SU-DHL-6 (cell line): ENCODE measurements around the gene TM4SF1.
"Not testable (repeated sequence)": the region's sequence is repeated elsewhere in the genome, so short reads cannot be mapped to it uniquely, and the experiment has no call there.

Experiments
- H2AFZ ChIP-seq: fragments of 200-600 bp; sonication (generic); 2 replicates; pipeline ENCODE4 v1.6.1; 2014; ENCODE audit warnings: low read depth, mild to moderate bottlenecking, moderate library complexity, mixed read lengths, antibody characterized with exemption, low read length; ENCODE audit not compliant: severe bottlenecking
- H3F3A ChIP-seq: fragments of 200-600 bp; shearing (Covaris generic); 2 replicates; pipeline ENCODE4 v1.6.0; 2016; ENCODE audit warnings: antibody characterized with exemption, mild to moderate bottlenecking; ENCODE audit not compliant: insufficient read depth
- H3K27ac ChIP-seq: fragments of 200-600 bp; sonication (generic); 2 replicates; pipeline ENCODE4 v1.5.1; 2016; ENCODE audit warnings: low read depth, mild to moderate bottlenecking, low read length, moderate library complexity, mixed read lengths
- H3K27me3 ChIP-seq: fragments of 200-600 bp; sonication (generic), shearing (Covaris generic); 2 replicates; pipeline ENCODE4 v1.6.0; 2014; ENCODE audit warnings: mild to moderate bottlenecking, low read length
- H3K36me3 ChIP-seq: fragments of 200-600 bp; sonication (generic); 2 replicates; pipeline ENCODE4 v1.6.1; 2014; ENCODE audit warnings: mild to moderate bottlenecking, low read length, mixed read lengths
- H3K4me2 ChIP-seq: fragments of 300-600, 200-600 bp; shearing (Covaris generic), sonication (generic); 2 replicates; pipeline ENCODE4 v1.6.0; 2014; ENCODE audit warnings: low read length, low read depth, mild to moderate bottlenecking; ENCODE audit not compliant: poor library complexity, severe bottlenecking
- H3K4me3 ChIP-seq: fragments of 200-600 bp; sonication (generic); 2 replicates; pipeline ENCODE4 v1.5.1; 2014; ENCODE audit warnings: antibody characterized with exemption, low read length, mild to moderate bottlenecking, mixed read lengths; ENCODE audit not compliant: insufficient read depth, poor library complexity, severe bottlenecking
- H3K79me2 ChIP-seq: fragments of 200-600 bp; sonication (generic); 2 replicates; pipeline ENCODE4 v1.6.1; 2014; ENCODE audit warnings: mild to moderate bottlenecking, low read length, moderate library complexity; ENCODE audit not compliant: insufficient read depth
- H3K9ac ChIP-seq: fragments of 200-600 bp; sonication (generic); 2 replicates; pipeline ENCODE4 v1.7.0; 2014; ENCODE audit warnings: mild to moderate bottlenecking, low read length
- H3K9me2 ChIP-seq: fragments of 200-600 bp; sonication (generic); replicated peaks from 2 replicates; pipeline ENCODE4 v1.6.1; 2014; ENCODE audit warnings: low read length; ENCODE audit not compliant: insufficient read depth
- H3K9me3 ChIP-seq: fragments of 200-600 bp; sonication (generic); 2 replicates; pipeline ENCODE4 v1.6.1; 2014; ENCODE audit warnings: low read length, mixed read lengths; ENCODE audit not compliant: insufficient read depth
- H4K20me1 ChIP-seq: fragments of 200-600 bp; sonication (generic); 2 replicates; pipeline ENCODE4 v1.6.1; 2014; ENCODE audit warnings: low read depth, mild to moderate bottlenecking, antibody characterized with exemption, low read length, moderate library complexity, mixed read lengths
- EZH2phosphoT487 ChIP-seq: fragments of 200-600 bp; sonication (generic), shearing (Covaris generic); conservative IDR thresholded peaks from 2 replicates; pipeline ENCODE4 v1.6.1; 2018; ENCODE audit warnings: mild to moderate bottlenecking, antibody characterized with exemption, low read length, moderate library complexity, mixed read lengths
- TF ChIP-seq, protein P1 (sequence below): fragments of 200-600 bp; sonication (generic); IDR thresholded peaks from one replicate; pipeline ENCODE4 v1.5.1; 2017; ENCODE audit warnings: antibody characterized with exemption, mild to moderate bottlenecking, low read length, moderate library complexity; ENCODE audit not compliant: insufficient read depth, poor library complexity, severe bottlenecking

TM4SF1 gene

DNA sequence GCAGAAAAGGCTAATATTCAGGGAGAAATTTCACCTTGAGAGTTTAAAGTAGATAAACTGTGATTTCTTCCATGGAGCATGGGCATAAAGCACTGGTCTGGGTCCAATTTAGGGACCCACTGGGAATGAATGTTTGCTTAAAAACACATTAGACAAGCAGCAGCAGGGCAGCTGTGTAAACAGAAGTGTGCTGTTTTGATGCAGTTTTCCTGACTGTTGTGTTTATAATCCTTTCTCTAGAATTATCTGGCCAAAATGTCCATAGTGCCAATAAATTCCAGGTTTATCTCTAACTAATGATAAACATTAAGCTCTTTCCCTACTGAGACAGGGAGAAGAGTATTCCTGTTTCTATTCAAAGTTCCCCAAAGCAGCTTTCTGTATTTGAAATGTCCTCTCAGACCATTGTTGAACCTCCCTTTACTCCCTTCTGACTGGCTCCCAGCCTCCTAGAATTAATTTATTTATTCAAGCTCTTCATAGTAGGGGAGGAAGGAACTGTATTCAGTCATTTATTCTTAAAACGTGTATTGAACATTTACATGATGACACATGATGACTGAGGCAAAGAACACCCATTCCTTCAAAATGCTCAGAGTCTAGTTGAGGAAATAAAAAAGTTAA, 37.0 kb downstream of the TM4SF1 start:
- Histone ChIP-seq H3K9me2 (no peaks in the 10 kb centered on the region), H3K79me2 (no peaks in the 10 kb centered on the region), H3K27ac (no peak overlapping the region), H3K9ac (no peak overlapping the region), H3K4me3 (no peak overlapping the region), H3K9me3 (no peaks in the 10 kb centered on the region), H3K36me3 (no peaks in the 10 kb centered on the region), H3K27me3 (no peaks in the 10 kb centered on the region), H3F3A (no peaks in the 10 kb centered on the region), H4K20me1 (no peaks in the 10 kb centered on the region; the same call in 1 of the 2 replicates), H3K4me2 (no peak overlapping the region), H2AFZ (no peak overlapping the region)
- TF ChIP-seq, protein P1, sequence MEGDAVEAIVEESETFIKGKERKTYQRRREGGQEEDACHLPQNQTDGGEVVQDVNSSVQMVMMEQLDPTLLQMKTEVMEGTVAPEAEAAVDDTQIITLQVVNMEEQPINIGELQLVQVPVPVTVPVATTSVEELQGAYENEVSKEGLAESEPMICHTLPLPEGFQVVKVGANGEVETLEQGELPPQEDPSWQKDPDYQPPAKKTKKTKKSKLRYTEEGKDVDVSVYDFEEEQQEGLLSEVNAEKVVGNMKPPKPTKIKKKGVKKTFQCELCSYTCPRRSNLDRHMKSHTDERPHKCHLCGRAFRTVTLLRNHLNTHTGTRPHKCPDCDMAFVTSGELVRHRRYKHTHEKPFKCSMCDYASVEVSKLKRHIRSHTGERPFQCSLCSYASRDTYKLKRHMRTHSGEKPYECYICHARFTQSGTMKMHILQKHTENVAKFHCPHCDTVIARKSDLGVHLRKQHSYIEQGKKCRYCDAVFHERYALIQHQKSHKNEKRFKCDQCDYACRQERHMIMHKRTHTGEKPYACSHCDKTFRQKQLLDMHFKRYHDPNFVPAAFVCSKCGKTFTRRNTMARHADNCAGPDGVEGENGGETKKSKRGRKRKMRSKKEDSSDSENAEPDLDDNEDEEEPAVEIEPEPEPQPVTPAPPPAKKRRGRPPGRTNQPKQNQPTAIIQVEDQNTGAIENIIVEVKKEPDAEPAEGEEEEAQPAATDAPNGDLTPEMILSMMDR: no peak
- no peak for TF ChIP-seq EZH2phosphoT487

DNA sequence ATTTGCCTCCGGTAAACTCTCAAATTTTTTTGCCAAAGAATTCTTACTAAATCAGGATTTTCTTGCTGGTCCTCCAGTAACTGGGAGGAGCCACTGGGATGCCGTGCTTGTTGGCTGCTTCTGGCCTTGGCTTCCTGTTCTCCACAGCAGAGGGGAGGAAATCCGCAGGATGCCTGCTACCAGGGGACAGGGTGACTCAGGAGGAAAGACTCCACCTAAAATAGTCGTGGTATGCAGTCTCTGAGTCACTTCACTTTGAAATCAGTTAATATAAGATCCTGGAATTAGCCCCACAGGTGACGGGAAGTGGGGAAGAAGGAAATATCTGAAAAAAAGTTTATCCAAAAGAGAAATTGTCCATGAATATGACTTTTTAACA, 37.5 kb downstream of the TM4SF1 start:
- TF ChIP-seq EZH2phosphoT487: no peak
- TF ChIP-seq, protein P1: no peak
- H3K9ac ChIP-seq: no peak overlapping the region
- H3K27me3 ChIP-seq: no peaks in the 10 kb centered on the region
- no peaks in the 10 kb centered on the region for H3K9me3 ChIP-seq
- no peak overlapping the region for H3K27ac ChIP-seq
- H4K20me1 ChIP-seq: no peaks in the 10 kb centered on the region; the same call in 1 of the 2 replicates
- H3F3A ChIP-seq: no peaks in the 10 kb centered on the region
- H2AFZ ChIP-seq: no peak overlapping the region
- no peaks in the 10 kb centered on the region for H3K9me2 ChIP-seq
- H3K79me2 ChIP-seq: no peaks in the 10 kb centered on the region
- H3K36me3 ChIP-seq: no peaks in the 10 kb centered on the region
- no peak overlapping the region for H3K4me3 ChIP-seq
- H3K4me2 ChIP-seq: no peak overlapping the region

DNA sequence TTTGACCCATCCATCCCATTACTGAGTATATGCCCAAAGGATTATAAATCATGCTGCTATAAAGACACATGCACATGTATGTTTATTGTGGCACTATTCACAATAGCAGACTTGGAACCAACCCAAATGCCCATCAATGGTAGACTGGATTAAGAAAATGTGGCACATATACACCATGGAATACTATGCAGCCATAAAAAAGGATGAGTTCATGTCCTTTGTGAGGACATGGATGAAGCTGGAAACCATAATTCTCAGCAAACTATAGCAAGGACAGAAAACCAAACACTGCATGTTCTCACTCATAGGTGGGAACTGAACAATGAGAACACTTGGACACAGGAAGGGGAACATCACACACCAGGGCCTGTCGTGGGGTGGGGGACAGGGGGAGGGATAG, 40.0 kb downstream of the TM4SF1 start:
- H2AFZ ChIP-seq, H3K9ac ChIP-seq, H3K79me2 ChIP-seq, H3K27me3 ChIP-seq, H3K9me2 ChIP-seq, H3K4me2 ChIP-seq, H3F3A ChIP-seq, H4K20me1 ChIP-seq, H3K4me3 ChIP-seq, H3K9me3 ChIP-seq, H3K27ac ChIP-seq, H3K36me3 ChIP-seq: not testable (repeated sequence)

DNA sequence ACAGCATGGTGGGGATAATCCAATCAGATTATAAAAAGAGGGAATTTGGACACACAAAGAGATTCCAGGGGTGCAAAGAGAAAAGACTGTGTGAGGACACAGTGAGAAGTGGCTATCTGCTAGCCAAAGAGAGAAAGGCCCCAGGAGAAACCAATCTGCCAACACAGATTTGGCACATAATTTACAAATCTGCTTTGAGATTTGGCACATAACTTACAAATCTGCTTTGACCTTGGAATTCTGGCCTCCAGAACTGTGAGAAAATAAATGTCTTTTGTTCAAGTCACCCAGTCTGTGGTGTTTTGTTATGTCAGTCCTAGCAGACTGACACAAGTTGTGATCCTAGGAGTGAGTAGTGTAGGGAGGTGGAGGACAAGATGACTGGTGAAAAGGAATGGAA, 40.5 kb downstream of the TM4SF1 start:
- Histone ChIP-seq H3K27me3 (no peaks in the 10 kb centered on the region), H3K4me2 (no peak overlapping the region), H3K4me3 (no peak overlapping the region), H2AFZ (no peak overlapping the region), H3F3A (no peaks in the 10 kb centered on the region), H3K36me3 (no peaks in the 10 kb centered on the region), H3K9me2 (no peaks in the 10 kb centered on the region), H3K79me2 (no peaks in the 10 kb centered on the region), H4K20me1 (no peaks in the 10 kb centered on the region), H3K9me3 (no peaks in the 10 kb centered on the region), H3K27ac (no peak overlapping the region), H3K9ac (no peak overlapping the region)
- no peak for TF ChIP-seq EZH2phosphoT487
- TF ChIP-seq, protein P1: no peak
